Hematopoietic multipotent progenitor cell treated with erythropoietin and hydrocortisone succinate and interleukin-3 and kit ligand, for 4 days (in vitro differentiated cells): ENCODE data around the gene SBF2.
"Not testable (repeated sequence)": the region's sequence is repeated elsewhere in the genome, so short reads cannot be mapped to it uniquely, and the experiment has no call there.

Source experiments
- DNase-seq: peaks from one replicate; pipeline ENCODE4 v3.0.0-alpha.2; 2015

The SBF2 gene

DNA sequence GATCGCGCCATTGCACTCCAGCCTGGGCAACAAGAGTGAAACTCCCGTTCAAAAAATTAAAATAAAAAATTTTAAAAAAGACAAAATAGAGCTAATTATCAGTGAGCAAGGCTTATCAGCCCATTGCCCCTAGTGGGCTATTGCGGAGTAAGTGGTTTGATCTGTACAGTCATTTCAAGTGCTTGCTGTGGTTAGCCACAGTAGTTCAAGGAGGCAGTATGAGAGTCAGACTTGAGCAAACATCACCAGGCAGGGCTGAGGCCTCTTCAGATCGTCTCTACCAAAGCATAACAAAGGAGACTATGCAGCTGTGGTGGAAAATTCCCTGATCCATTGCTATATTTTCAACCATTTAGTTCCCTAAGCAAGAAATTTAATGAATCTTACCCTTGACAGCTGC, 4.3 kb upstream of the SBF2 start:
- DNase-seq: peak; percentile 88

DNA sequence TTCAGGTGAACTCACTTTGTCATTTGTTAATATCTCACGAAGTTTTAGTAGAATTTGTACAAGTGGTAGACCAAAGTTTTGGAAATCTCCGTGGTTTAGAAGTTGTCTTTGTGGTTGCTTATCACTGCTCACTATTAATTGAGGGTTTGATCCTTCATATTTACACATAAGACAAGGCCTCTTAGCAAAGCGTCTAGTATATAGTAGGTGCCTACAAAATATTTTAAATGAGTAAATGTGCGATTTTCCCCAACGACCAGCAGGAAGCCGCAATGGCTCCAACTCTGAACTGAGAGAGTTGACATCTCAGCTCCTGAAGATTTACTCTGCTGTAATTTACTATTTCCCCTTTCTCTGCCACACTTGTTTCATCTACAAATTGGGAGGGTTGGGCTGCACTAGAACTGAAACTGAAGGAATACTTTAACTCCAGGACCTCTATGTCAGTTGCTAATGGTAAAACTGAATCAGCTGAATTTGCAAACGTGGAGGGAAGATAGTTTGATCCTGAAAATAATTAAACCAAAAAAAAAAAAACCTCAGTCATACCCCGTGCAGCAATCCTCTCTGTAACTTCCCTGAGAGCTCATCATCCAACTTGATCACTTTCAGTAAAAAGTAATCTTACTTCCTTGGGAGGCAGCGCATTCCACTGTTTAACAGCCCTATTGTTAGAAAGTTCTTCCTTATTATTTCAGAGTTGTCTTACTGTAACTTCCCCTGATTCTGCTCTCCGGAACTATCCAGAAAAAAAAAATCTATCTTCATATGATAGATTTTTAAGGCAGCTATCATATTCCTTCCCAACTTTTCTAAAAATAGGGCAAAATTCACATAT, 1.3 kb upstream of the SBF2 start:
- DNase-seq: peak; percentile 31

DNA sequence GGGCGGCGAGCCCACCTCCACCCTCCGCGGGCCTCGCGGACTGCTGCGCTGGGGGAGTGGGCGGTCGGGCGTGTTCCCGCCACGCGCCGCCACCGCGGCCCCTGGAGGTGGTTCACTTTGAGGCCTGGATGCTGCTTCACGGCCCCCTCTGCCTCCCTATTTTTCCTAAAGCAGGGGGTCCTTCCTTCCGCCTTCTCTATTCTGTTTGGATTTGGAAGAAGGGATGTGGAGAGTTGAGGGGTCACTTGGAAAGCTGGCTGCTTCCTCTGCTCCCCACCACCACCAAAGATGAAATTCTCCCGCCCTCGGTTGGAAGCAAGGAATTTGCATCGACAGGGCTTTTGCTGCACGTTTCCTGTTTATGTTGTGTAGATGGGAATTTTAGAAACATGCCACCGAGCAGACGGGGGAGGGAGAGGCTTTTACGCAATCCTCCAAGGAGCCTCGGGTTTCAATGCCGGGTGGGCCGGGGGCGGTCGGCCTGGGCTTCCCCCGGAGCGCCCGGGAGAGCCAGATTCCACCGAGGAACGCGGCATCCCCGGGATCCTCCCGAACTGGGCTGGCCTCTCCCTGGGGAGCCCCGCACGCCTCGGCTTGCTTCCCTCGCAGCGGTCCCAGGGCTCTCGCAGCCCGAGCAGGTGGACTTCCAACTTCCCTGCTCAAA, 403 bp upstream of the SBF2 start:
- DNase-seq: no peak

DNA sequence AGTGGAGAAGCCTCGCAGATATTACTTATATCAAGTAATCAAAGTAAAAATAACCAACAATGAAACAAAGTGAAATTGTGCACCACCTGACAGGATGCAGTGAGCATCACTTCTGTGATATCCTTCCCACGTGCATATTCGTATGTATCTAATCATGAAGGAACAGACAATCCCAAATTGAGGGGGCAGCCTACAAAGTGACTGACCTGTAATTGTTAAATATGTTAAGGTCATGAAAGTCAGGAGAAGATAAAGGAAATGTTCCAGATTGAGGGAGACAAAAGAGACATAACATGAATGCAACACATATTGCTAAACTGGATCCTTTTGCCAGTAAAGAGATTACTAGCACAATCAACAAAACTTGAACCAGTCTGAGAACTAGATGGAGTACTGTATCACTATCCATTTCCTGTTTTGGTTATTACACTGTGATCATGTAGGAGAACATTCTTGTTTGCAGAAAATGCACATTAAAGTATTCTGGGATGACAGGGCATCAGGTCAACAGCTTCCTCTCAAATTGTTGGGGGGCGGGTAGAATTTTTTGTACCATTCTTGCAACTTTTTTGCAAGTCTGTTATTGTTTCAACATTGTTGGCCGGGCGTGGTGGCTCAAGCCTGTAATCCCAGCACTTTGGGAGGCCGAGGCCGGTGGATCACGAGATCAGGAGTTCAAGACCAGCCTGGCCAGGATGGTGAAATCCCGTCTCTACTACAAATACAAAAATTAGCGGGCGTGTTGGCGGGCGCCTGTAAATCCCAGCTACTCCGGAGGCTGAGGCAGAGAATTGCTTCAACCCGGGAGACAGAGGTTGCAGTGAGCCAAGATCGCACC, 2.0 kb downstream of the SBF2 start:
- DNase-seq: no peak

DNA sequence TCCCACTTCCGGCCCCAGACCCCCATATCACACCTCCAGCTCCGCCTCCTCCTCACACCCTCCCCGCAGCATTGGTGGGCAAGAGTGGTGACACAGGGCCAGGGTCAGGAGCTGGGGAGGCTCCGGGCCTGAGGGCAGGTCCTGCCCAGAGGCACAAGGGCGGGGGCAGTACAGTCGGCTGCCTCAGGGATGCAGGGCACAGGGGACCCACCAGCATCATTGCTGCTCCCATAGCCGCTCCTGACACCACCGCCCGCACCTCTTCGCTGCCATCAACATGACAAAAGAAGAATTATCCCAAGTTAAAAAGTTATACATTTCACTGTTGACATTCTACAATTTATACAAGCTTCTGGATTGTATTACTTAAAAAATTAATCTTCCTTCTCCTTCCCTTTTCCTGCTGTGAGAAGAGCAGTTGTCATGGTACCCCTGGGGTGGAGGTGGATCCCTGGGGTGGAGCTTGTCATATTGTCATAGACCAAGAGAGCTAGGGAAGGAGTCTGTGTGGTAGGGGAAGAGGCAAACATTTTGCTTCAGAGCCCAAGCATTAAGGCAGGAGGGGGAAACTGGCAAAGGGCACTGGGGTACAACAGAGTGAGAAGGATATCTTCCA, 4.1 kb downstream of the SBF2 start:
- DNase-seq: no peak

DNA sequence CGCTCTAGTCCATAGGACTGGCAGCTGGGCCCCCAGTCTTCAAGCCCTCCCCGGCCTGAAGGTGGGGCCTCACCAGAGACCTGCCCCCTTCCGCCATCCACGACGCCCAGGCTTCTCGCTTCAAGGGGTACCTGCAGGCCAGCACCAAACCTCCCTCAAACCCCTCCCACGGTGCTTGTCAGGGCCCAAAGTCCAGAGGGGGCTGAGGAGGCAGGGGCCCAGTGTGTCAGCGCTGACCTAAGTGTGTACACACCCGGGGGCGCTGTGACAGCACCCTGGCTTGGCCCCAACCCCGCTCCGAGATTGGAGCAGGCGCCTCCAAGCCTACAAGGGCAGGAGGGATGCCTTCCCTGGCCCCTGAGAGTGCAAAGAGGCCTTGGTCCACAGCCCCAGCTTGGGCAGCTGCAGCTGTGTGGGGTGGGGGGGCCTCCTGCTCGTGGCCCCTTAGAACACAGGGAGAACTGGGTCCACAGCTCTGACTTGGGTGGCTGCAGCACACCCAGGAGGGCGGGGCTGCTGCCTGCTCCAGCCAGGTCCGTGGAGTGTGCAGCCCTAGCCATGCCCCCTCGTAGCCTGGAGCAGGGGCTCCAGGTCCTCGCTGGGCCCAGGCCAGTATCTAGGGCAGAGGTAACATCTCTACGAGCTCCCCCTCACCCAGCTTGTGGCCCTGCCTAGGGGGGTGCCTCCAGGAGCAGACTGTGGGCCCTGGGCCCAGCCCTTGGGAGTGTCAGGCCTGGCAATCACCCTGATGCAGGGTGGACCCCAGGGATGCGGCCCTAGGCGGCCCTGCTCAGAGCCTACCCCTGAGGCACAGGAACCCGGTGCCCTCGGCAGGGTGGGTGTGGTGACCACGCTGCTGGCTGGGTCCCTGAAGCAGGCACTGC, 4.9 kb downstream of the SBF2 start:
- DNase-seq: no peak

DNA sequence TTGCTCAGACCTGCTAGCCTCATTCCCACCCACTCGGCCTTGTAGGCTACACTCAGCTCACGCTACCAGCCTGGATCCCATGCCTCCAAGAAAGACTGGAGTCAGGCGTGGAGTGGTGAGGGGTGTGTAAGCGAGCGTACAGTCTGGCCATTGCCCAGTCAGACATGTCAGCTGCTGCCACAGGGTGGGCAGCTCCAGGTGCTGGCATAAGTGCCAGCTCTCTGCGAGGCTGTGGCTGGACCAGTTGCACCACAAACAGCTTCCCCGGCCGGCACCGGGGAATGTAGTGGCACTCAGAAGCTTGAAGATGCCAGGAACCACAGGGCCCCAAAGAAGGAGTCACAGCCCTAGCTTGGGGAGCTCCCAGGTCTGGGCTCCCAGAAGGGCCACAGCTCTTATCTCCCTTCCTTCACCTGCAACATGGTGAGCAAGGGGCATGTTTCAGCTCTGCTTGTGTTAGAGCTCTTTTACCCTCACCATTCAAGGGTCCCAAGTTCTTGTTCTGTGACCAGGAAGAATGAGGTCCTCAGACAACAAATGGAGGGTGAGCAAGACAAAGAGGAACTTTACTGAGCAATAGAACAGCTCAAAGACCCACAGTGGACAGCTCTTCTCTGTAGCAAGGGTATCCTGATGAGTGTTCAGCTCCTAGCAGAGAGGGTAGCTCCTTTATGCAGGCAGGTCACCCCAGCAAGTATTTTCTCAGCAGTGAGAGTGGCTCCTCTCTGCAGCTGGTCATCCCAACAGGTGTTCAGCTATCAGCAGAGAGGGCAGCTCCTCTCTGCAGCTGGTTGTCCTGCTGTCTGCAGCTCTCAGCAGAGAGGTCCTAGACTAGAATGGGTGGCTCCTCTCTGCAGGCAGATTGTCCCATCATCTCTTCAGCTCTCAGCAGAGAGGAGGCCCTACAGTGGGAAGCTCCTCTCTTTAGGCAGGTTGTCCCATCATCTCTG, 6.0 kb downstream of the SBF2 start:
- DNase-seq: peak; percentile 29

DNA sequence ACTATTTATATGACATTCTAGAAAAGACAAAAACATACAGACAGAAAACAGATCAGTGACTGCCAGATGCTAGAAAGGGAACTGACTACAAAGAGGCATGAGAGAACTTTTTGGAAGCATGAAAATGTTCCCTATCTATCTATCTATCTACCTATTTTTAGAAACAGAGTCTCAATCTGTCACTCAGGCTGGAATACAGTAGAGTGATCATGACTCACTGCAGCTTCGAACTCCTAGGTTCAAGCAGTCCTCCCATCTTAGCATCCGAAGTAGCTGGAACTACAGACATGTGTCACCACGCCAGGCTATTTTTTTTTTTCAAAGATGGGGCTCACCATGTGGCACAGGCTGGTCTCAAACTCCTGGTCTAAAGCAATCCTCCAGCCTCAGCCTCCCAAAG, 6.9 kb downstream of the SBF2 start:
- no peak for DNase-seq

DNA sequence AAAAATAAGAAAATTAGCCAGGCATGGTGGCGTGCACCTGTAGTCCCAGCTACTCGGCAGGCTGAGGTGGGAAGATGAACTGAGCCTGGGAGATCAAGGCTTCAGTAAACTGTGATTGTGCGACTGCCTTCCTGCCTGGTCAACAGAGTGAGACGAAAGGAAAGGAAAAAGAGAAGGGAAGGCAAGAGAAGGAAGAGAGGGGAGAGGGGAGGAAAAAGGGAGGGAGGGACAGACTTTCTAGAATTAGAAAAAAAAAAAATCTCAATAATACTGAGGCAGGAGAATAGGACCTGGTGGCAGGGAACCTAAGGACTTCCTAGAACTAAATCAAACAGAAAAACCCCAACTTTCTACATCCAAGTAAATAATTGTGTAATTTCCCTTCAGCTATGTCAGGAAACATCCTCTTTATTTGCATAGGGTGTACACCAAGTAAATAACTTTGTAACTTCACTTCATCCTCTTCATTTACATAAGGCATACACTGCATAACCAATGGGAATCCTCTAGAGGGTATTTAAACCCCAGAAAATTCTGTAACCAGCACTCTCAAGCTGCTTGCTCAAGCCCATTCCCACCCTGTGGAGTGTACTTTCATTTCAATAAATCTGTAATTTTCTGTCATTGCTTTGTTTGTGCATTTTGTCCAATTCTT, 8.7 kb downstream of the SBF2 start:
- DNase-seq: peak; percentile 46

DNA sequence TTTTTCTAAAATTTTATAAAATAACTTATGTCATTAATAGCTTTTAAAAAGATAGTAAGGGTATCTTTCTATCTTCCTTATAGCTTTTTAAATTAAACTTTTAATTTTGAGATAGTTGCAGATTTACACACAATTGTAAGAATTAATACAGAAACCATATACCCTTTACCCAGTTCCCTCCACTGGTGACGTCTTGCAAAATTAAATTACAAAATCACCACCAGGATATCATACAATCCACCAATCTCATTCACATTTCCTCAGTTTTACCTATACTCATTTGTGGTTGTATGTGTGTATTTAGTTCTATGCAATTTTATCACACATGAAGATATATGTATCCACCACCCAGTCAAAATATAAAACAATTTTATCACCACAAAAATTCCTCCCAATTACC, 10.0 kb downstream of the SBF2 start:
- no peak for DNase-seq

DNA sequence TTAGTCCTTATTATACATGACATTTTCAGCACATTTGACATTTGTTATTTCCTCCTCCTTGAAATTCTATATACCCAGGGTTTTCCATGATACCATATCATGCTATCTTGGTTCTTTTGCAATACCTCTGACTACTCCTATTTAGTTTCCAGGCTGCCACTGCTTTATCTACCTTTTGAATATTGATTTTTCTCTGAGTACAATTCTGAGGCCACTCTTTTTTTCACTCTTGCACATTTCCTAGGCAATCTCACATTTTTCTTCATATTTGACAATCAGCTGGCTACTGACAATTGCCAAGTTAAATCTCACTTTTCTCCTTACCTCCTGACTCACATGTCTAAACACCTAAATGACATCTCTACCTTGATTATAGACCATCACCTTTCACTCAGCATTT, 11.9 kb downstream of the SBF2 start:
- no peak for DNase-seq

DNA sequence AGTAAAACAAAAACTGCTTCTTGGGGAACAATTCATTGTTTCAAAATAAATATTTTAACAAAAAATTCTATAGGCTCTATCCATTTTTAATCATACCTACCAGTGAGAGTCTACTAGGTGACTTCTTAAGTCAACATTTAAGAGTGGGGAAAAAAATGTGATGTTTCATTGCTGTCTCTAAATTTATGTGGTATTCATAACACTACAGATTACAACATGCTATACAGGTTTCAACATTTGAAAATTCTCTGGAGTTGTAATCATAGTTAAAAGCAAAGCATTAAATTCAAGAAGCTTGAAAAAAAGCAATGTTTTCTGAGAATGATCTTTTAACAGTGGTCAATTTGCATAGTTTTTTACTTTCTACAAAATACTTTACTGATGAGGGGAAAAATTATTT, 18.3 kb downstream of the SBF2 start:
- no peak for DNase-seq

DNA sequence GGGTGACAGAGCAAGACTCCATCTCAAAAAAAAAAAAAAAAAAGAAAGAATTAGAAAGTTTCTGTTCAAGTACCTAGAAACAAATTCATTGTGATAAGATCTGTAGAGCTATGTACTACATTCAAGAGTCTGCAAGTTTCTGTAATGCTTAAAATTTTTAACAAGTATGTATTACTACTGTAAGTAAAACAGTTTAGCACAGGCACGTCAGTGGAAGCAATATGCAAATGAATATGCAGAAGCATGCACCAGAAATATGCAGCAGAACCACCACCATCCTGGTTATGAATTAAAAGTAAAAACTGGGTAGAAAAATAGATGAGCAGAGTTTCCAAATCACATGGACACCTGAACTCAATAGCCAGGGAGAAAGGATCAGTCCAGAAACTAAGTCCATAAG, 19.3 kb downstream of the SBF2 start:
- DNase-seq: no peak

DNA sequence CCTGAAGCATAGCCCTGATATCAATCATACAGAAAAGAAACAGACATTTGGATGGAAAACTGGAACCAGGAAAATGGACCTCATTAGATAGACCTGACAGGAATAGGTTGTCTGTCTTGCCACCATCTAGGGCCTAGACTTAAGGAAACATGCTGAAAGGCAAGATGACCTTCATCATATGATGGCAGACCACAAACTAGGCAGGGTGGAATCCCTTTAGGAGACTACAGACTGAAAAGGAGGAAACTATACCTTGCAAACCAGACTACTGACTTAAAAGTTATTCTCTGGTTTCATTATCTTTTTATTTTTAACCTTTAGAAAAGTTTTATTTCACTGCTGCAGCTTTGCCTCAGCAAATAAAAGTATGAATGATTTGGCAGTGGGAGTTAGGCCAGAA, 20.3 kb downstream of the SBF2 start:
- no peak for DNase-seq

DNA sequence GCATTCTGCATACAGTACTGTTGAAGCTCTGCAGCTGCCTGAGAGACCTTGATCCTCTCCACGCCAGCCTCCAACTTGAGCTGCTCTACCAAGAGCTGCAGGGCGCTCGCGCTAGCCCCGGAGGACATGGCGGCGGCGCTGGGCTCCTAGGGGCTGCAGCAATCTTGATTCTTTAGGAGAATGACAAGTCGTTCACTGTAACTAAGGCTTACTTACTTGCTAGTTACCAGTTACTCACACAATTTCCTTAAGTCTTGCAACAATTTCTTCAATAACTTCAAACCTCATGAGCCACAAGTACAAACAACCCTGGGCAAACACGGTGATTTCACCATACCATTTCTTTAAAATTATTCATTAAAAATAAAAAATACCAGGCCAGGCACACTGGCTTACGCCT, 21.9 kb downstream of the SBF2 start:
- DNase-seq: no peak

DNA sequence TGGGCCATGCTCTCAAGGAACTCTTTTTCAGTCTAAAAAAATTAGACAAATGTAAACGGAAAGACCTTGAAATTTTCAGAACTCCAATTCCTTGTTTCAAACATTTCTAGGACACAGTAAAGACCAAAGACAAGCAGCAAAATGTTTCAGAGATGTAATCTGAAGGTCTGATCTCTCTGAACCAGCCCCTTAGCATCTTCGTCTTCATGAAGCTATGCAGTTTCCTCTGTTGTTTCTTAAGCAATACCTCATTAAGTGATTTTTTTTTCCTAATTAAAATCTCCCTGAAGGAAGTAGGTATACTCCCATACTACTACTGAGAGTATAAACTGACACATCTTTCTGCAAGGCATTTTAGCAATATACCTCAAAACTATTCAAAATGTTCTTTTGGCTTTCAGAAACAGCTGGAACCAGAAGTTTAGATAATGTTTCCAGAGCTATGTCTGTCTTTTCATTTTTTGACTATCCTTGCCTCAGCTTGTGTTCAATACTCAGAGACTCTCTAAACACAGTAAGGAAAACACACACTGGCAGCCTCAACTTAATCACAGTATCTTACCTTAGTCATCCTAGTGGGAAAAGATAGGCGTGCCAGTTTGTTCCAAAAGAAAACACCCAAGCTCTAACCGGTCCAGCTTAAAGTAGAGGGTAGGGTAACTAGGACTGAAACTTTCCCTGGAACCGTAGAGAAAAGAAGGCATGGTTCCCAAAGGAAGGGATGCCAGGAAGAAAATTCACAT, 25.1 kb downstream of the SBF2 start:
- DNase-seq: no peak

DNA sequence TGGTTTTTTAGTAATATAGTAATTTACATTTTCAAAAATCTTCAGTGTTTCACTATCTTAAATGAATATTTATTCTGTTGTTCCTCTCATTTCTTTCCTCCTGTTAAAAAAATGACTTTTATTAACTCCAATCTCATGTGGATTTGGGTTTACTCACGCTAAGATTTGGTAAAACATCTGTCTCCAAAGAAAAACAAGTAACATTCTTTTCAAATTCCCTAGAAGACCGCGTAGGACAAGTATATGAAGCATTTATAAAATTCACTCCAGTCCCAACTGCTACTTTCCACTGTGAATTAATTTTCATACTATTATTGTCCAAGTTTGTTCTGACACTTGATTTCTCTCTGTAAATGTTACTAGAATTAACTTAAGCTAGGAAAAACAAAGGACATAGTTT, 26.2 kb downstream of the SBF2 start:
- no peak for DNase-seq

DNA sequence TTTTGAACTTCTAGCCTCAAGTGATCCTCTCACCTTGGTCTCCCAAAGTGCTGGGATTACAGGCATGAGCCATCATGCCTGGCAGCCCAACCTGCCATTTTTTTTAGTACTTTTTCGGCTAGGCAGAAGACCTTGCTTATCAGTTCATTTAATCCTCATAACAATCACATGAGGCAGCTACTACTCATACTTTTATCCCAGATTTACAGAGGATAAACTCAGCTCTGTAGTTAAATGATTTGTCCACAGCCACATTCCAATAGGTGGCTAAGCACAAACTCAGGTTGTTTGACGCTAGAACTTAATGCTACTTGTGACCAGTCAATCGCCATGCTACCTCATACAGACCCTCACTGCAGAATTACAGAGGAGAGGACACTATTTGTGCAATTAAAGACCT, 28.1 kb downstream of the SBF2 start:
- no peak for DNase-seq

DNA sequence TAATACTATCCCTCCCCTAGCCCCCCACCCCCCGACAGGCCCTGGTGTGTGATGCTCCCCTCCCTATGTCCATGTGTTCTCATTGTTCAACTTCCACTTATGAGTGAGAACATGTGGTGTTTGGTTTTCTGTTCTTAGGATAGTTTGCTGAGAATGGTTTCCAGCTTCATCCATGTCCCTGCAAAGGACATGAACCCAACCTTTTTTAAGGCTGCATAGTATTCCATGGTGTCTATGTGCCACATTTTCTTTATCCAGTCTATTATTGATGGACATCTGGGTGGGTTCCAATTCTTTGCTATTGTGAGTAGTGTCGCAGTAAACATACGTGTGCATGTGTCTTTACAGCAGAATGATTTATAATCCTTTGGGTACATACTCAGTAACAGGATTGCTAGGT, 29.3 kb downstream of the SBF2 start:
- DNase-seq: not testable (repeated sequence)

DNA sequence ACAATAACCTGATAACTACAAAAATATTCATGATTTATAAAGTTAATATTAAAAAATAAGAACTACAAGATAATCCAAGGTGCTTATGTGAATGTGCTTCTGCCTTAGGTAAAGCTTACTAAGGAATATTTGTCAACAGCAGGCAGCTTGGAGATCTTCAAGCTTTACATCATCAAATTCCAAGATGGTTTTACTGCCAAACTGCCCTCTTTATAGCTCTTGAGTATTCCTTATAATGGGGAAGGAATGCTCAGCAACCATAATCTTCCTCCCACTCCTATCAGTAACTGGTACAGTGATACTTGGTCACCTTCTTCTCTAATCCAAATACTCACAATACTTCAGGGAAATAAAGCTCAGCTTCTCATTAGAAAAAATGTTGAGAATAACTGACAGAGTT, 30.1 kb downstream of the SBF2 start:
- no peak for DNase-seq
